GM12873 (cell line): ENCODE data around the gene IMP4.

Source experiments
- TF ChIP-seq, protein P1 (sequence below): IDR thresholded peaks from 2 replicates; pipeline ENCODE4 v1.5.1; 2012; ENCODE audit warnings: low read depth, mild to moderate bottlenecking, moderate library complexity, low read length, control low read depth; ENCODE audit not compliant: insufficient read depth; ENCODE audit errors: missing control alignments

Gene IMP4

DNA sequence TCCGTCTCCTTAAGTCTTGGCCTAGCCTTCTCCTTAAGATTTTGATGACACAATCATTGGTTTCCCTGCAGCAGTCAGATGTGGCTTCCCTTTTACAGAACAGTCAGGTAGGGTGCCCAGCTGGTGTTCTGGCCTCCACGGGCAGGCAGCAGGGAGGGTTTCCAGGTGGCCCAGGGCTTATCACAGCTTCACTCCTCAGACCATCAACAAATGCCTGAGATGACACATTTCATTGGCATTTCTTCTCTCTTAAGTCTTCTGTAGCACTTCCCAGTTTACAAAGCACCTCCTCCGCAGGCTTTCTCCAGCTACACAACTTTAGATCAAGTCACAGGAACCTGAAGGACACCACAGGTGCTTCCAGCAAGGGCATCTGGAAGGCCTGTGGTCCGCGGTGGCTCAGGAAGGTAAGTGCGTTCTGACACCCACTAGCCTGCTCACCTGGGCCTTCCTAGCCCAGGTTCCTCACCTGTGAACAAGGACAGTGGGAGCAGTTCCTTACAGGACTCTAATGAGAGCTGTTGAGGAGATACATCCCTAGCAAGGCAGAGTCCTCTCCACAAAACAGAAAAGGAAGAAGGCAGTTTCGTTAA, 50.7 kb downstream of the IMP4 start:
- TF ChIP-seq, protein P1, sequence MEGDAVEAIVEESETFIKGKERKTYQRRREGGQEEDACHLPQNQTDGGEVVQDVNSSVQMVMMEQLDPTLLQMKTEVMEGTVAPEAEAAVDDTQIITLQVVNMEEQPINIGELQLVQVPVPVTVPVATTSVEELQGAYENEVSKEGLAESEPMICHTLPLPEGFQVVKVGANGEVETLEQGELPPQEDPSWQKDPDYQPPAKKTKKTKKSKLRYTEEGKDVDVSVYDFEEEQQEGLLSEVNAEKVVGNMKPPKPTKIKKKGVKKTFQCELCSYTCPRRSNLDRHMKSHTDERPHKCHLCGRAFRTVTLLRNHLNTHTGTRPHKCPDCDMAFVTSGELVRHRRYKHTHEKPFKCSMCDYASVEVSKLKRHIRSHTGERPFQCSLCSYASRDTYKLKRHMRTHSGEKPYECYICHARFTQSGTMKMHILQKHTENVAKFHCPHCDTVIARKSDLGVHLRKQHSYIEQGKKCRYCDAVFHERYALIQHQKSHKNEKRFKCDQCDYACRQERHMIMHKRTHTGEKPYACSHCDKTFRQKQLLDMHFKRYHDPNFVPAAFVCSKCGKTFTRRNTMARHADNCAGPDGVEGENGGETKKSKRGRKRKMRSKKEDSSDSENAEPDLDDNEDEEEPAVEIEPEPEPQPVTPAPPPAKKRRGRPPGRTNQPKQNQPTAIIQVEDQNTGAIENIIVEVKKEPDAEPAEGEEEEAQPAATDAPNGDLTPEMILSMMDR: no peak
